Ishikawa (cell line): ENCODE results near the gene GFRA1.

Source experiments
- CEBPB ChIP-seq: IDR thresholded peaks from 2 replicates; pipeline ENCODE4 v1.6.1; 2012
- CREB1 ChIP-seq: IDR thresholded peaks from 2 replicates; pipeline ENCODE4 v1.6.1; 2012; ENCODE audit warnings: low read depth
- EGR1 ChIP-seq: IDR thresholded peaks from 2 replicates; pipeline ENCODE4 v1.6.1; 2012
- EP300 ChIP-seq: IDR thresholded peaks from 2 replicates; pipeline ENCODE4 v1.6.1; 2012; ENCODE audit warnings: borderline replicate concordance
- FOXM1 ChIP-seq: IDR thresholded peaks from 2 replicates; pipeline ENCODE4 v1.6.1; 2012; ENCODE audit warnings: low read depth, borderline replicate concordance
- NFIC ChIP-seq: IDR thresholded peaks from 2 replicates; pipeline ENCODE4 v1.6.1; 2012
- RAD21 ChIP-seq: IDR thresholded peaks from 2 replicates; pipeline ENCODE4 v1.6.1; 2012; ENCODE audit warnings: low read depth
- TAF1 ChIP-seq: IDR thresholded peaks from 2 replicates; pipeline ENCODE4 v1.6.1; 2012; ENCODE audit warnings: low read depth, mild to moderate bottlenecking
- TCF12 ChIP-seq: IDR thresholded peaks from 2 replicates; pipeline ENCODE4 v1.6.1; 2012; ENCODE audit warnings: low read depth
- TEAD4 ChIP-seq: IDR thresholded peaks from 2 replicates; pipeline ENCODE4 v1.6.1; 2012
- YY1 ChIP-seq: IDR thresholded peaks from 2 replicates; pipeline ENCODE4 v1.6.1; 2012; ENCODE audit warnings: low read depth
- ZBTB7A ChIP-seq: IDR thresholded peaks from 2 replicates; pipeline ENCODE4 v1.6.1; 2012; ENCODE audit warnings: low read depth
- TF ChIP-seq, protein P1 (sequence below): IDR thresholded peaks from 2 replicates; pipeline ENCODE4 v1.6.1; 2012
- TF ChIP-seq, protein P2 (sequence below): IDR thresholded peaks from 2 replicates; pipeline ENCODE4 v1.6.1; 2012; ENCODE audit warnings: low read depth, mild to moderate bottlenecking
- TF ChIP-seq, protein P3 (sequence below): IDR thresholded peaks from 2 replicates; pipeline ENCODE4 v1.6.1; 2012

Gene GFRA1

DNA sequence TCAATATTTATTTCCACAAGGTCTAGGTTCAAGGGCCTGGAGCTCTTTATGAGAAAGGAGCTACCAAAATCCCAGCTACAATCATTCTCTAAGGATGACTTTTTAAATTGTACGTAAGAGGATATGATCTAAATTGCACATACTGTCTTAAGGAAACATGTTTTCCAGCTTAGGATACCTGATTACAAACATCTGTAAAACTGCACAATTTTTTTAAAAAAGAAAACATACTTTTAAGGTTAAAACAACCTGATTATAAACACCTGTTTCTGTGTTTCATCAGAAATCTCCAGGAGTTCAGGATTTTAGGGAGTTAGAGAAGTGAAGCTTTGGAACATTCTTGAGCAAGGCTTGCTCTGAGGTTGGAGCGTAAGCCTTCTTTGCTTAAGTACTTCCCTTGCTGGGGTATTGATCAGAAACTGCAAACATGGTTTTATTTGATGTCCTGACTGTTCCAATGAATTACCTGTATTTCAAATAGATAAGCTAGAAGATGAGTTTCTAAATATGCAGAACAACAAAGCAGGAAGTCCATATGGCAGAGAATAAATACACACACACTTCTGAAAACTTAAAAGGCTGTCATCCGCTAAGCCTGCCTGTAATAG, 248.6 kb downstream of the GFRA1 start:
- TF ChIP-seq, protein P1, sequence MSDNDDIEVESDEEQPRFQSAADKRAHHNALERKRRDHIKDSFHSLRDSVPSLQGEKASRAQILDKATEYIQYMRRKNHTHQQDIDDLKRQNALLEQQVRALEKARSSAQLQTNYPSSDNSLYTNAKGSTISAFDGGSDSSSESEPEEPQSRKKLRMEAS, result no peak
- TF ChIP-seq EP300, result no peak
- TF ChIP-seq, protein P2, sequence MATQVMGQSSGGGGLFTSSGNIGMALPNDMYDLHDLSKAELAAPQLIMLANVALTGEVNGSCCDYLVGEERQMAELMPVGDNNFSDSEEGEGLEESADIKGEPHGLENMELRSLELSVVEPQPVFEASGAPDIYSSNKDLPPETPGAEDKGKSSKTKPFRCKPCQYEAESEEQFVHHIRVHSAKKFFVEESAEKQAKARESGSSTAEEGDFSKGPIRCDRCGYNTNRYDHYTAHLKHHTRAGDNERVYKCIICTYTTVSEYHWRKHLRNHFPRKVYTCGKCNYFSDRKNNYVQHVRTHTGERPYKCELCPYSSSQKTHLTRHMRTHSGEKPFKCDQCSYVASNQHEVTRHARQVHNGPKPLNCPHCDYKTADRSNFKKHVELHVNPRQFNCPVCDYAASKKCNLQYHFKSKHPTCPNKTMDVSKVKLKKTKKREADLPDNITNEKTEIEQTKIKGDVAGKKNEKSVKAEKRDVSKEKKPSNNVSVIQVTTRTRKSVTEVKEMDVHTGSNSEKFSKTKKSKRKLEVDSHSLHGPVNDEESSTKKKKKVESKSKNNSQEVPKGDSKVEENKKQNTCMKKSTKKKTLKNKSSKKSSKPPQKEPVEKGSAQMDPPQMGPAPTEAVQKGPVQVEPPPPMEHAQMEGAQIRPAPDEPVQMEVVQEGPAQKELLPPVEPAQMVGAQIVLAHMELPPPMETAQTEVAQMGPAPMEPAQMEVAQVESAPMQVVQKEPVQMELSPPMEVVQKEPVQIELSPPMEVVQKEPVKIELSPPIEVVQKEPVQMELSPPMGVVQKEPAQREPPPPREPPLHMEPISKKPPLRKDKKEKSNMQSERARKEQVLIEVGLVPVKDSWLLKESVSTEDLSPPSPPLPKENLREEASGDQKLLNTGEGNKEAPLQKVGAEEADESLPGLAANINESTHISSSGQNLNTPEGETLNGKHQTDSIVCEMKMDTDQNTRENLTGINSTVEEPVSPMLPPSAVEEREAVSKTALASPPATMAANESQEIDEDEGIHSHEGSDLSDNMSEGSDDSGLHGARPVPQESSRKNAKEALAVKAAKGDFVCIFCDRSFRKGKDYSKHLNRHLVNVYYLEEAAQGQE, result no peak
- no peak for TF ChIP-seq RAD21
- no peak for TF ChIP-seq FOXM1
- TF ChIP-seq CREB1, result no peak
- no peak for TF ChIP-seq ZBTB7A
- TF ChIP-seq NFIC, result no peak
- TF ChIP-seq CEBPB, result no peak
- TF ChIP-seq TCF12, result no peak
- TF ChIP-seq TAF1, result no peak
- no peak for TF ChIP-seq YY1
- TF ChIP-seq, protein P3, sequence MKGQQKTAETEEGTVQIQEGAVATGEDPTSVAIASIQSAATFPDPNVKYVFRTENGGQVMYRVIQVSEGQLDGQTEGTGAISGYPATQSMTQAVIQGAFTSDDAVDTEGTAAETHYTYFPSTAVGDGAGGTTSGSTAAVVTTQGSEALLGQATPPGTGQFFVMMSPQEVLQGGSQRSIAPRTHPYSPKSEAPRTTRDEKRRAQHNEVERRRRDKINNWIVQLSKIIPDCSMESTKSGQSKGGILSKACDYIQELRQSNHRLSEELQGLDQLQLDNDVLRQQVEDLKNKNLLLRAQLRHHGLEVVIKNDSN, result no peak
- TF ChIP-seq EGR1, result no peak
- no peak for TF ChIP-seq TEAD4

DNA sequence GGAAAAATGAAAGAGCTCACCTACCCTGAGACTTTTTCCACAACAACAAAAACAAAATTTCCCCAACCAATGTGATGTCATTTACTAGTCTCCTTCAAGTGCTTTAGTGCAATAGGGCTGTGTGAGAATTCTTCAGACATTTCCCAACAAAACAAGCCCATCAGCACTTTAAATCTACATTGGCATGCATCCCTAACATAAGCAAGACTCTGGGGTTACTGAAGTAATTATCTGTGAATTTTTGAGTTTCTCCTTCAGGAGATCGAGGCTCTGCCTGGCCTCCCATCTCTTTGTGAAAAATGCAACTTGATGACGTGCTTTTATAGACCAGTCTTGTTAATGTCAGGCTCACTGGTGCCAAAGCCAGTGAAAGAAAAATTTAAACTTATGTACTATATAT, 255.6 kb downstream of the GFRA1 start:
- no peak for TF ChIP-seq TAF1
- TF ChIP-seq EP300, result no peak
- TF ChIP-seq NFIC, result no peak
- TF ChIP-seq EGR1, result no peak
- TF ChIP-seq, protein P2, result no peak
- TF ChIP-seq, protein P1, result no peak
- TF ChIP-seq TCF12, result no peak

DNA sequence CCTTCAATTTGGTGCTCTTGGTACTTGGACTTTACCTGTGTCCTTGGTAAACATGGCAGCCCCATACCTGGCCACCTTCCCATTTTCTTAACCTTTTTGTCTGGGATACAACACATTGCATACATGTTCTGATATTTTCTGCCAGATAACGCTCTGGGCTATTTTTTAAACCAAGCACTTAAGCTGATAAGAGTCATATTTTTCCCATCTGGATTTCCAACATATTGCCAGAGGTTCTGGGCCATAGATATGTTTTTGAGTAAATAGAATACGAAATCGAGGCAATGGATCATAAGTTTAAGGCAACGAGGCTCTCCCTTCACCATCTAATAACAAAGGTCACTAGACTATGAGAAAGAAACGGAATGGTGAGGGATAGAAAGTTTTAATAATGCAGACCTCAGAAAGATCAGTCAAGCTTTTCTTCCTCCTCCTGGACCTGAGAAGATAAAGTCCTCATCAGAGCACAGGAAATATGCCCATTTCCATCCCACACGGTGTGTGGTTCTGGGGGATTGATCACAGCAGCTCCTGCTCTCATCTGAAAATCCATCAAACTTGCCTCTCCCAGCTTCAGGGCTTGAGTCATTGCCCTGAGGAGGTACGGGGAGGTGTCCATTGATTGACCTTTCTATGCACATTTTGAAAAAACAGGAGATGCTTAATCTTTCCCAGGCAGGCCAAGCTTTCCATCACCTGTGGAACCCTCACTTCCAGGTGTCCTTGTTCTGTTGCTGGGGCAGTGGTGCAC, 257.2 kb downstream of the GFRA1 start:
- TF ChIP-seq TCF12, result no peak
- TF ChIP-seq CEBPB, result no peak
- TF ChIP-seq, protein P1, result no peak
- TF ChIP-seq RAD21, result no peak
- no peak for TF ChIP-seq TAF1
- TF ChIP-seq NFIC, result no peak

DNA sequence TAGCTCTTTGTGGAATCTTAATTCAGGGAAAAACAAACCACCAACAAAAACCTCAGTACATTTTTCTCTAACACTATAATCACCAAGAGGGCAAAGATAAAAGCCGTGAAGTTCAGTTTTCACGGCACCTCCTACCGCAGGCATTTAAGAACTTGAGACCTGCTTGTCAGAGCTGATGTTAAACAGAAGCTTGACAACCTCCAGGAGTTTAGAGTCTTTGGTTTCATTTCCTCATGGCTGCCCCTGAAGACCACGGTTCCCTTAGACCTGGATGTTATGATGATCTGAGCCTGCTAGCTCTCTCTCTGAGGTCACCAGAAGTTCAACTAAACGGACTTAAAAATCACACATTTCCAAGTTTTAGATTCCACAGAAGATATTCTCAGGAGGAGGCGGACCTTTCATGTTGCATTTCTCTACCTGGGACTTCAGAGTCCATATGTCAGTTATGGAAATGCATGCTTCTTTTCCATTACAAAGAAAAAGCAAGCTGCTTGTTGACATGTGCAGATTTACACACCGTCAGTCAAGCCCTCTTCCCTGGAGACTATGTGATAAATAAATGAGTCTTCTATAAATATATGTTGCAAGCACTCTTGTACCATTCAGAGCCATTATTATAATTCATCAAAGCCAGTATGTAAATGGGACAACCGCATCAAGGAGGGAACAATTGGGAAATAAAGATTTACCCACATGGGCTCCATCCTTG, 258.0 kb downstream of the GFRA1 start:
- no peak for TF ChIP-seq YY1
- no peak for TF ChIP-seq NFIC
- no peak for TF ChIP-seq TCF12
- no peak for TF ChIP-seq EGR1
- no peak for TF ChIP-seq EP300

DNA sequence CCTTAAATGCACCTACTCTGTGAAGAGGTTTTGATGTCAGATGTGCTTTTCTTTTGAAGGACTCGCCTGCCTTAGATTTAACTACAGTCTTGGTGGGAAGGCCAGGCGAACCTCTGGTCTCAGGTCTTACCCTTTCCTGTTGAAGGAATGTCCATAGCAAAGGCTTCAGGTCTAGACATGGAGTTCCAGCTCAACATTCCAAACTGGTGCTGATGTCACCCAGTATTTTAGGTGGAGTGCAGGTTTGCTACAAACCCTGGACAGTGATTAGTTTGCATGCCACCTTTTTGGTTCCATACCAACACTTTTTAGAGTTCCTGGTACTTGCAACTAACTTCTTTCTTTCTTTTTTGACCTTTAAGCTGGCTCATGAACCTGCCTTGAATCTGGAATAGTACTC, 258.7 kb downstream of the GFRA1 start:
- TF ChIP-seq CREB1, result no peak
- TF ChIP-seq, protein P1, result no peak
- TF ChIP-seq RAD21, result no peak
- TF ChIP-seq EP300, result no peak
- no peak for TF ChIP-seq TCF12
- no peak for TF ChIP-seq TEAD4
- no peak for TF ChIP-seq EGR1
- no peak for TF ChIP-seq FOXM1
- TF ChIP-seq YY1, result no peak
- no peak for TF ChIP-seq NFIC
- TF ChIP-seq ZBTB7A, result no peak

DNA sequence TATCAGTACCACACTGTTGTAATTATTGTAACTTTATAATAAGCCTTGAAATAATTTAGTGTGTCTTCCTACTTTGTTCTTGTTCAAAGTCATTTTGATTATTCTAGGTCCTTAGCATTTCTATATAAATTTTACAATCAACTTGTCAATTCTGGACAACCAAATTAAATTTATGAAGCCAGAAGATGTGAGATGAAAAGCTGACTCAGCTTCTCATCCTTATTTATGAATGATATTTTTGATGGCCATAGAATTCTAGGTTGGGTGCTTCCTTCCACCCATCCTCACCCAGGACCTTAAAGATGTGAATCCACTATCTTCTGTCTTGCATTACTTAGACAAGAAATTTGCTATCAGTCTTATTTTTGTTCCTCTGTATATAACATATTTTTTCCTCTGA, 261.1 kb downstream of the GFRA1 start:
- TF ChIP-seq TCF12, result no peak
- TF ChIP-seq TAF1, result no peak
- no peak for TF ChIP-seq NFIC
- no peak for TF ChIP-seq CEBPB
- no peak for TF ChIP-seq ZBTB7A
- TF ChIP-seq, protein P2, result no peak
- no peak for TF ChIP-seq EP300
- no peak for TF ChIP-seq RAD21
- TF ChIP-seq, protein P1, result no peak
- TF ChIP-seq CREB1, result no peak
- no peak for TF ChIP-seq YY1
- TF ChIP-seq EGR1, result no peak
